Esophagus mucosa (tissue), 1 donor: ENCODE data around the gene FTCD. TPM values are rescaled to one million over a fixed set of nuclear protein-coding genes. Genes with fewer than 3 reads are reported as not detected.
"Not testable (repeated sequence)": the region's sequence is repeated elsewhere in the genome, so short reads cannot be mapped to it uniquely, and the experiment has no call there.

Experiments
- ATAC-seq: fragments of 200-7000 bp; cut with Tn5 transposase; one replicate; pipeline ENCODE4 v1.9.1; 2020
- total RNA-seq: library from RNA; stranded (reverse); gene quantifications from one replicate; pipeline ENCODE4 v1.2.4, GENCODE V29; 2023
- donor health status: DM: yes; HTN: yes; CAD: no.

The FTCD gene, protein sequence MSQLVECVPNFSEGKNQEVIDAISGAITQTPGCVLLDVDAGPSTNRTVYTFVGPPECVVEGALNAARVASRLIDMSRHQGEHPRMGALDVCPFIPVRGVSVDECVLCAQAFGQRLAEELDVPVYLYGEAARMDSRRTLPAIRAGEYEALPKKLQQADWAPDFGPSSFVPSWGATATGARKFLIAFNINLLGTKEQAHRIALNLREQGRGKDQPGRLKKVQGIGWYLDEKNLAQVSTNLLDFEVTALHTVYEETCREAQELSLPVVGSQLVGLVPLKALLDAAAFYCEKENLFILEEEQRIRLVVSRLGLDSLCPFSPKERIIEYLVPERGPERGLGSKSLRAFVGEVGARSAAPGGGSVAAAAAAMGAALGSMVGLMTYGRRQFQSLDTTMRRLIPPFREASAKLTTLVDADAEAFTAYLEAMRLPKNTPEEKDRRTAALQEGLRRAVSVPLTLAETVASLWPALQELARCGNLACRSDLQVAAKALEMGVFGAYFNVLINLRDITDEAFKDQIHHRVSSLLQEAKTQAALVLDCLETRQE
- 0.36 TPM for total RNA-seq

GRCh38 chr21:46155514-46156377 lies at the start of gene FTCD:
FTCD (minus strand) TSS chr21:46155579; CDS start chr21:46155523, 56 bp downstream.
- ATAC-seq: no peak

DNA sequence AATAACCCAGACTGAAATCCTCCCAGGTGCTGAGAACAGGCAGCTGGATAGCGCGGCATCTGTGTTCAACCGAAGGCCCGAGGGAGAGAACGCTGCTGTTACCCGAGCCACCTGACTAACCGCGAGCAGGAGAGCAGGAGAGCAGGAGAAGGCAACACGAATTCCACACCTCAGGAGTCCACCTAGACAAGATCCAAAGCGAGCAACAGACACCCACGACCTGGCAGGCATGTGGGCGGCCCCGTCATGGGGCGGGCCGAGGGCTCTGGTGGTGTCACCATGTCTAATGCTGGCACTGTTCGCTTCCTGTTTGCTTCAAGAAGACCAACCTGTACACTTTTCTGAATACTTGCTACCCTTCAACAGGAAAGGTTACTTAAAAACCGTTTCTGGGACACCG lies 49.8 kb upstream of the FTCD start:
- no peak for ATAC-seq

- no peak for ATAC-seq
Measured at GRCh38 chr21:46203203-46203600, 47.8 kb upstream of the FTCD start.

DNA sequence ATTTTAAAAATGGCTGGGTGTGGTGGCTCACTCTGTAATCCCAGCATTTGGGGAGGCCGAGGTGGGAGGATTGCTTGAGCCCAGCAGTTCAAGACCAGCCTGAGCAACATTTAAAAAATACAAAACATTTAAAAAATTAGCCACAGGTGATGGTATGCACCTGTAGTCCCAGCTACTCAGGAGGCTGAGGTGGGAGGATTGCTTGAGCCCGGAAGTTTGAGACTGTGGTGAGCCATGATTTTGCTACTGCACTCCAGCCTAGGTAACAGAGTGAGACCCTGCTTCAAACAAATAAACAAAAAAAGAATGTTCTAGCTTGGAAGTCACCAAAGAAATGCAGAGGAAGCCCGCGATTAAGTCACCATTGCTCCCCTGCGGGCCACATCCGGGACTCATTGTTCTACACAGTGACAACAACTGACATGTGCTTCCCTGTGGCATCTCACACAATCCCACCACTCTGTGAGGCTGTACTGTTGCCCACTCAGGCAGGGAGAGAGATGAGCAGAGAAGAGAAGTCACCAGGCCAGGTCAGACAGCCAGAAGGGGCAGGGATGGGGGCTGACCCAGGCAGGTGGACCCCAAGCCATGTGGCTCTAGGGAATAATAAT lies 47.3 kb upstream of the FTCD start:
- no peak for ATAC-seq

GRCh38 chr21:46200877-46201803 lies 45.8 kb upstream of the FTCD start:
- not testable (repeated sequence) for ATAC-seq

GRCh38 chr21:46199436-46200373 lies 44.3 kb upstream of the FTCD start:
- no peak for ATAC-seq

- peak; percentile 16 for ATAC-seq
Measured at GRCh38 chr21:46196733-46197132, 41.4 kb upstream of the FTCD start.

DNA sequence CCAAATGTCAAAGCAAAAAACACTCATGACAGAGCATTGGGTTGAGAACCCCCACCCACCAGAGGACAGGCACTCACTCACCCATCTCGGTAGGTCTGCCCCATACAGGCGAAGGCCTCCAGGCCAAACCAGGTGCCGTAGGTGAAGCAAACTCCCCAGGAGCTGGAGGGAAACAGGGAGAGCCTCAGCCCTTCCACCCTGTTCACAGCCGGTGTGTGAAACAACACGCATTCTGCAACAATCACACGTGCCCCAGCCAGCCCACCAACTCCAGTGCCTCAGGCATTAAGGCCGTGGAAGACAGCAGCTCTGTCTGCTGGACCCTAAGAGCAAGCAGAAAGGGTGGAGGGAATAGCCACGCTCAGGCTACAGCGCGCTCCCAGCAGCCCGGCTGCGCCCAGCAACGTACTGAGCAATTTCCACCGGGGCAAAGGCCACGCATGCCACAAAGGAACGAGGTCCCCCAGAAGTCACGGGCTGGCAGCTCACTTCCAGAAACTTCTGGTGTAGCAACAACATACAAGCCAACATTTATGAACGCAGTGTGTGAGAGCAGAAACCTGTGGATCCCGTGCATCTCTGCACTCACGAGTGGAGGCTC lies 40.3 kb upstream of the FTCD start:
- no peak for ATAC-seq

DNA sequence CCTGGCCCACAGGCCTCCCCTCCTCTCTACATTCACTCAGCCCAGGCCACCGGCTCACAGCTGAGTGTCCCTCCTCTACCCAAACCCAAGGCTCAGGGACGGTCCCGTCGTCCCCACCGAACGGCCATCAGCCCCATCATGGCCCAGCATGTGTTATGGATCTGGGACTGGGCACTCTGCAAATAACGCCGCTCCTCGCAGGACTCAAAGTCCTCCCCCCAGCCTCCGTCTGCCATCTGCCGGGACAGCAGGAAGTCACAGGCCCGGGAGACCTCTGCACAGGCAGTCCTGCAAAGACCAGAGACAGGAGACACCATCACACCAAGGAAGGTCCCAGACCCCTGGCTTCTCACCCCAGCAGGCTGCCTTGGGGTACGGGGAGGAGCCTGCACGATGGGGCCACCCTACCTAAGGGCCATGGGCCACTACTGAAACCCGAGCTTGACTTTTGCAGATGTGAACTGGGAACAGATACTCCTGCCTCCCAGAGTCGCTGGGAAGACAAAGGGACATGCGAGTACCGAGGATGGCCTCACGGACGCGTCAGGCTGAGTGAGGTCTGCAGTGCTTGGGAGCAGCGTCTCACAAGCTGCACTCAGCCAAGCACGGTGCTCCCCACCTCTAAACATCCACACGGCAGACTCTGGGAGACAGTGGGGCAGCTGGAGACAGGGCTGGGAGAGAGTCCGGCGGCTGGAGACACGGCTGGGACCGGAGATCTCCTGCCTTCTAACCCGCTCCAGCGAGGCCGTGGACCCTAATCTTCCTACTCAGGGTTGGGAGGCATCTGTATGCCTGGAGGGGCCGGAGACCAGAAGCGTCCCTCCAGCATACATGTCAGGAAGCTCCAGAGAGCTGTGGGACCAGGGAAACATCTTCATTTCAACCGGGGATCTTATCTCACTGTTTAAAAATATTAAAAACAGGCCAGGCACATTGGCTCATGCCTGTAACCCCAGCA lies 39.3 kb upstream of the FTCD start:
- no peak for ATAC-seq

DNA sequence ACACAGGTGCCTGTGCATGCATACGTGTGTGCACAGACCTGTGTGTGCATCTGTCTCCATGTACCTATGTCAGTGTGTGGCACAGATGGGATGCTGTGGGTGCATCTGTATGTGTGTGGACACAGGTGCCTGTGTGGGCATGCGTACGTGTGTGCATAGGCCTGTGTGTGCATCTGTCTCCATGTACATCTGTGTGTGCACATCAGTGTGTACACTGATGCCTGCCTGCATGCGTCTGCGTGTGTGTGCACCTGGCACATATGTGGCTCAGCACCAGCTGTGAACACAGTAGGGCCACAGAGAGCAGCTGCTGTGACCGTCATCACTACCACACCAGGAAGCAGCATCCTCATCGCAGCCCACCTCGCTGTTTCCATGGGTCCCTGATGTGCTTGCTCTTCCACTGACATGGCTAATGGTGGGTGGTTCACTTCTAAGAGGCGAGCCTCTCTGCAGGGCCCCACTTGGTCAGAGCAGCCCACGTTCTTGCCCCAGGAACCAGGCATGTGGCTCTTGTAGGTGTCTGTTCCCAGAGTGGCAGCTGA lies 38.5 kb upstream of the FTCD start:
- ATAC-seq: no peak

DNA sequence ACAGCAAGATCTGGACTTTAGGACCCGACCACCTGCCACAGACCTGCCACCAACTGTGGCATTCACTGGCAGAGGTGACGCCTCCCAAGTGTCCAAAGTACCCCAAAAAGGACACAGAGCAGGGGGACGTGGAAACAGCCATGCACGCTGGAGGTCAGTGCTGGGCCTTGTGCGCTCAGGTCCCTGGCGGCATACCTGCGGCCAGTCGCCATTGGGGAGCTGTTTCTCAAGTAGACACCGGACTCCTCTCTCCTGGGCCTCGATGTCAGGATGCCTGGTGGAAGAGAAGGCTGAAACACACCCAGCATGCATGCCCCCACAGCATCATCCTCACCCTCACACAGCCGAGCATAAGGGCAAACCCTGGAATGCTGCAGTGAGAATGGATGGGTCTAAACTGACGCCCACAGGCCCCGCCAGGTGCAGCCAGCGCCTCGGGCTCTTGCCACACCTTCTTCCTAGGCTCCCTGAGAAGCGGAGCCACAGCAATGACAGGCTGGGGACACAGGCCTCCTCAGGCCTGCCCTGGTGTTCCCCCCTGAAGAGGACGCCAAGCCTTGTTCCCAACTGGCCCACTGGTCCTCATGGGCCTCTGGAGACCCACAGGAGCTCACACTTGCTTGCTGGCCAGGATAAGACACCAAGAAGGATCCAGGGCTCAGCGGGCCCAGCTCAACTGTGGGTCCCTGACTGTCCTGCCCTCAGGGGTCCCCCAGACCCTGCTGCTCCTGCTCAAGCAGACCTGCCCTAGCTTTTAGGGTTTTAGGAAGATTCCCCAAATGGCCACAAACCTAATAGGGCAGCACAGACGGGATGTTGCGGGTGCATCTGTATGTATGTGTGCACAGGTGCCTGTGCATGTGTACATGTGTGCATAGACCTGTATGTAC lies 36.6 kb upstream of the FTCD start:
- ATAC-seq: no peak

GRCh38 chr21:46191257-46191685 lies 35.9 kb upstream of the FTCD start:
- peak; percentile 41 for ATAC-seq

- ATAC-seq: peak; percentile 15
Measured at GRCh38 chr21:46190491-46191131, 35.2 kb upstream of the FTCD start.

DNA sequence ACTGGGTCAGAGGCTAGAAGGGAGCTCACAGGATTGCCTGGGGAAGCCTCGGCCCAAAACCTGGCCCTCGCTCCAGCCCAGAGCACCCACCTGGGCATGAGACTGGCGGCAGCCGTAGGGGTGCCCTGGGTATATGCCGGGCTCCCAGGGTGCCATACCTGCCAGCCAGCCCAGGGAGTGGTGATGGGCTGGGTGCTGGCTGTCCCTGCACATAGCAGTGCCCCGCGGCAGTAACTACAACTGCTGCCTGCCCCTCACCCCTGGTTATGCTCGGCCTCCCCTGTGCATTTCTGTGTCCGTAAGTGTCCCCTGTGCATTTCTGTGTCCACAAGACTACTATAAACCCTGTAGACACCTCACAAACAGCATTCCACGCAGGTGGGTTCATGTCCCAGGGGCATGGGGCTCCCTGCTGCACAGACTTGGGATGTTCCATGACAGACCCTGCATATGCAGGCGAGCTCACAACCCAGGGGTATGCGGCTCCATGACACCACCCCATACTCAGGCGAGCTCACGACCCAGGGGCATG lies 34.6 kb upstream of the FTCD start:
- peak; percentile 8 for ATAC-seq

DNA sequence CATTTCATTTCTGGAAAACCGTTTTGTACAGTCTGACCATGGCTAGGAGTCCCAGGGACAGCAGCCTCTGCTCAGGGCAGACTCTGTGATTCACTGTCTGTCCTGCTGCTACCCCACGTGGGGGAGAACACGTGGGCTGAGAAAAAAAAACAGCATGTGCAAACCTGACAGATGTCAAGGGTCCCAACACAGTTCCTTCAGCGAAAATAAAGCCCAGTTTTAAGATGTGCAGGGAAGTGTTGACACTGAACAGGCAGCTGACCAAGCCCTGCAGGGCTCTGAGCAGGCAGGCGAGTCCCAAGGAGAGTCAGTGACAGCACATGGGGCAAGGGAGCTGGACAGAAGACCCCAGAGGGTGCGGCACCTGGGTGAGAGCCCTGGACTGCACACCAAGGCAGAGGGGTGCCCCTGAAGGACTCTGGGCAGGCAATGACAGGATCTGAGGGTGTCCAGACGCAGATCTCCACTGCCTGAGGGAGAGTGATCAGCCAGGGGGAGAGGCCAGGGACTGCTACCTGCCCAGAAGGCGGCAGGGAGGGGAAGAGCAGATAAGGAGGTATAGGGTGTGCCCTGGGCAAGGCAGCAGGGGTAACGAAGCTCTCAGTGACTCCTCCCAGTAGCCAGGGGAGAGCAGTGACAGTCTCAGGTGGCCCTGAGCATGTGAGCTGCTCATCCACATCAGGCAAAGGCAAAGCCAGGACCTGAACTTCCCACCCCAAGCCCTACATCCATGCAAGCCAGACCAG lies 34.0 kb upstream of the FTCD start:
- ATAC-seq: peak; percentile 27
